ENCODE data around the gene NOA1. TPM values are rescaled to one million over a fixed set of nuclear protein-coding genes. Genes with fewer than 3 reads are reported as not detected.
"Not testable (repeated sequence)": the region's sequence is repeated elsewhere in the genome, so short reads cannot be mapped to it uniquely, and the experiment has no call there.

The NOA1 gene
- total and polyA plus RNA-seq, 2 donors (not counting 3 experiments of a cell fraction or from before 2014, with no cell fraction given) = 13.9 to 17.1 TPM

GRCh38 chr4:56940971-56941370 lies 36.4 kb downstream of the NOA1 start:
- H3K9me1 ChIP-seq (replicated peaks; ENCODE audit: control insufficient read depth, extremely low read depth, insufficient read depth, low read length) = no peaks in the 10 kb centered on the region
- H2AFZ ChIP-seq (ENCODE audit: low read depth, low read length) = no peak overlapping the region
- no peaks in the 10 kb centered on the region for H3K27me3 ChIP-seq (ENCODE audit: control insufficient read depth in 2 of 2, insufficient read depth in 2 of 2, low read length in 2 of 2)
- H3K27ac ChIP-seq (ENCODE audit: insufficient read depth, low read depth, low read length) = no peak overlapping the region
- H3K4me3 ChIP-seq (replicated peaks in 1 of 3; ENCODE audit: insufficient read depth in 1 of 3, low read depth in 1 of 3, low read length in 3 of 3) = no peak overlapping the region
- H3K4me1 ChIP-seq (ENCODE audit: control insufficient read depth, extremely low read depth, insufficient read depth, low read length) = peaks cover 10% of the 10 kb centered on the region
- intact Hi-C loops (cut with micrococcal nuclease) (no loop called here), dilution Hi-C loops (cut with MboI; ENCODE audit: extremely low pct_ligation_motif_present, low sequenced_read_pairs) (no loop called here)
- DNase-seq (ENCODE audit: low read depth, low spot score) (no peak), FAIRE-seq (peak; percentile 37)
- BruUV-seq (replicated peaks) = no TSS peak
- ChIA-PET POLR2A (interaction anchor here (0.6 kb wide), 1 partner anchor 23 kb away, joined by 3 read pairs; no protein-coding TSS in a partner anchor), CTCF (no interaction called here)
- no peak overlapping the region for H3K4me2 ChIP-seq (ENCODE audit: insufficient read depth, low read length)
- no peak for TF ChIP-seq POLR2A (IDR thresholded peaks at IDR 0.05; ENCODE audit: low read depth, low read length)
- no peaks in the 10 kb centered on the region for H3K79me2 ChIP-seq (ENCODE audit: control insufficient read depth, insufficient read depth, low read length)
- H4K20me1 ChIP-seq (replicated peaks; ENCODE audit: control insufficient read depth, extremely low read depth, insufficient read depth, low read length) = no peaks in the 10 kb centered on the region
- H3K36me3 ChIP-seq (ENCODE audit: control insufficient read depth in 2 of 2, extremely low read depth in 1 of 2, insufficient read depth in 2 of 2, low read length in 2 of 2) = no peaks in the 10 kb centered on the region
- H3K9ac ChIP-seq (replicated peaks; ENCODE audit: extremely low read depth, insufficient read depth, low read length) = no peak overlapping the region
- no peaks in the 10 kb centered on the region for H3K9me3 ChIP-seq (replicated peaks; ENCODE audit: control insufficient read depth, insufficient read depth, low read length)

- dilution Hi-C loops (cut with MboI; ENCODE audit: extremely low pct_ligation_motif_present, low sequenced_read_pairs) = no loop called here
- H3K4me1 ChIP-seq (ENCODE audit: control insufficient read depth, extremely low read depth, insufficient read depth, low read length) = peaks cover 10% of the 10 kb centered on the region
- no peak overlapping the region for H3K27ac ChIP-seq (ENCODE audit: insufficient read depth, low read depth, low read length)
- no peaks in the 10 kb centered on the region for H3K36me3 ChIP-seq (ENCODE audit: control insufficient read depth in 2 of 2, extremely low read depth in 1 of 2, insufficient read depth in 2 of 2, low read length in 2 of 2)
- no peak for TF ChIP-seq EZH2 (IDR thresholded peaks at IDR 0.05; ENCODE audit: borderline replicate concordance, low read depth, low read length, severe bottlenecking)
- no peak for TF ChIP-seq JUN (IDR thresholded peaks at IDR 0.05; ENCODE audit: borderline replicate concordance, insufficient read depth, insufficient read length, low read depth)
- TF ChIP-seq CTCF (IDR thresholded peaks at IDR 0.05; ENCODE audit: extremely low read depth in 1 of 2, insufficient read depth in 1 of 2, low read depth in 1 of 2, low read length in 2 of 2) = no peak
- no peak for TF ChIP-seq GATA2 (IDR thresholded peaks at IDR 0.05; ENCODE audit: insufficient read depth, insufficient read length, low read depth, low read length)
- no peak for TF ChIP-seq FOS (IDR thresholded peaks at IDR 0.05; ENCODE audit: borderline replicate concordance, insufficient read depth, low read length)
- TF ChIP-seq MYC (IDR thresholded peaks at IDR 0.05; ENCODE audit: low read depth, low read length) = no peak
- TF ChIP-seq POLR2A (IDR thresholded peaks at IDR 0.05; ENCODE audit: low read depth, low read length) = no peak
- TF ChIP-seq MAX (IDR thresholded peaks at IDR 0.05; ENCODE audit: insufficient read depth, insufficient read length) = no peak
- no peak for TF ChIP-seq POLR2AphosphoS5 (IDR thresholded peaks at IDR 0.05; ENCODE audit: insufficient read depth, low read depth, low read length)
- H3K79me2 ChIP-seq (ENCODE audit: control insufficient read depth, insufficient read depth, low read length) = no peaks in the 10 kb centered on the region
- H3K9ac ChIP-seq (replicated peaks; ENCODE audit: extremely low read depth, insufficient read depth, low read length) = no peak overlapping the region
- no peaks in the 10 kb centered on the region for H3K9me3 ChIP-seq (replicated peaks; ENCODE audit: control insufficient read depth, insufficient read depth, low read length)
- H3K9me1 ChIP-seq (replicated peaks; ENCODE audit: control insufficient read depth, extremely low read depth, insufficient read depth, low read length) = no peaks in the 10 kb centered on the region
- H3K27me3 ChIP-seq (ENCODE audit: control insufficient read depth in 2 of 2, insufficient read depth in 2 of 2, low read length in 2 of 2) = no peaks in the 10 kb centered on the region
- no TSS peak for BruUV-seq (replicated peaks)
- intact Hi-C loops (cut with micrococcal nuclease) = no loop called here
- no peak overlapping the region for H2AFZ ChIP-seq (ENCODE audit: low read depth, low read length)
- FAIRE-seq (no peak), DNase-seq (ENCODE audit: low read depth, low spot score) (no peak)
- H4K20me1 ChIP-seq (replicated peaks; ENCODE audit: control insufficient read depth, extremely low read depth, insufficient read depth, low read length) = no peaks in the 10 kb centered on the region
- CTCF ChIA-PET = no interaction called here
- POLR2A ChIA-PET = no interaction called here
- no peak overlapping the region for H3K4me2 ChIP-seq (ENCODE audit: insufficient read depth, low read length)
- H3K4me3 ChIP-seq (replicated peaks in 1 of 3; ENCODE audit: insufficient read depth in 1 of 3, low read depth in 1 of 3, low read length in 3 of 3) = no peak overlapping the region
These were observed 37.0 kb downstream of the NOA1 start for GRCh38 chr4:56940403-56940802.

- CTCF ChIA-PET; H3K27me3 ChIP-seq (ENCODE audit: control insufficient read depth in 2 of 2, insufficient read depth in 2 of 2, low read length in 2 of 2); H3K4me3 ChIP-seq (replicated peaks in 1 of 3; ENCODE audit: insufficient read depth in 1 of 3, low read depth in 1 of 3, low read length in 3 of 3); H3K36me3 ChIP-seq (ENCODE audit: control insufficient read depth in 2 of 2, extremely low read depth in 1 of 2, insufficient read depth in 2 of 2, low read length in 2 of 2); intact Hi-C loops (cut with micrococcal nuclease); H3K9me1 ChIP-seq (replicated peaks; ENCODE audit: control insufficient read depth, extremely low read depth, insufficient read depth, low read length); H3K27ac ChIP-seq (ENCODE audit: insufficient read depth, low read depth, low read length); H3K4me1 ChIP-seq (ENCODE audit: control insufficient read depth, extremely low read depth, insufficient read depth, low read length); FAIRE-seq; dilution Hi-C loops (cut with MboI; ENCODE audit: extremely low pct_ligation_motif_present, low sequenced_read_pairs); BruUV-seq (replicated peaks); DNase-seq (ENCODE audit: low read depth, low spot score); POLR2A ChIA-PET; H3K79me2 ChIP-seq (ENCODE audit: control insufficient read depth, insufficient read depth, low read length); H4K20me1 ChIP-seq (replicated peaks; ENCODE audit: control insufficient read depth, extremely low read depth, insufficient read depth, low read length); H3K9ac ChIP-seq (replicated peaks; ENCODE audit: extremely low read depth, insufficient read depth, low read length); H3K4me2 ChIP-seq (ENCODE audit: insufficient read depth, low read length); H2AFZ ChIP-seq (ENCODE audit: low read depth, low read length); H3K9me3 ChIP-seq (replicated peaks; ENCODE audit: control insufficient read depth, insufficient read depth, low read length): not testable (repeated sequence)
These were observed 37.6 kb downstream of the NOA1 start for GRCh38 chr4:56939826-56940225.

Data from endothelial cell of umbilical vein (primary cell).